Measurements from ENCODE around the gene HTR3D.

DNA sequence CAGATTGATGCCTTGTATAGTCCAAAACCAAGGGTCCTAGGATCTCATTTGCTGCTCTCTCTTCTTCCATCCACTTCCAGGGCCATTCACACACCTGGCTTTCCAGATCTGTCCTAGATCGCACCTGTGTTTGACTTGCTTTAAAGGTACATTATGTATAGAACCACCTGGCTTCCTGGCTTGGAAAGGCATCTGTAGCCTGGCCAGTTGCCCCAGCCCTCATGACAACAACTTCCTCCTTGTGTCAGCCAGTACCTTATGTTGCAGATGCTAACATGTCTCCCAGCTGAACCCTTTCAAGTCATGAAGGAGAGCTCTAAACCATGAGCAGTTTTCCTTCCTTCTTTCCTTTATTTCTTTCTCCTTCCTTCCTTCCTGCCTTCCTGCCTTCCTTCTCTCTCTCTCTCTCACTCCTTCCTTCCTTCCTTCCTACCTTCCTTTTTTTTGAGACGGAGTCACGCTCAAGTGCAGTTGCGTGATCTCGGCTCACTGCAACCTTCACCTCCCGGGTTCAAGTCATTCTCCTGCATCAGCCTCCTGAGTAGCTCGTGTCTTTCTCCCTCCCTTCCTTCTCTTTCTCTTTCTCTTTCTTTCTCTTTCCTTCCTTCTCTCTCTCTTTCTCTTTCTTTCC is 18.8 kb downstream of the HTR3D start:
- TF ChIP-seq, protein P1, sequence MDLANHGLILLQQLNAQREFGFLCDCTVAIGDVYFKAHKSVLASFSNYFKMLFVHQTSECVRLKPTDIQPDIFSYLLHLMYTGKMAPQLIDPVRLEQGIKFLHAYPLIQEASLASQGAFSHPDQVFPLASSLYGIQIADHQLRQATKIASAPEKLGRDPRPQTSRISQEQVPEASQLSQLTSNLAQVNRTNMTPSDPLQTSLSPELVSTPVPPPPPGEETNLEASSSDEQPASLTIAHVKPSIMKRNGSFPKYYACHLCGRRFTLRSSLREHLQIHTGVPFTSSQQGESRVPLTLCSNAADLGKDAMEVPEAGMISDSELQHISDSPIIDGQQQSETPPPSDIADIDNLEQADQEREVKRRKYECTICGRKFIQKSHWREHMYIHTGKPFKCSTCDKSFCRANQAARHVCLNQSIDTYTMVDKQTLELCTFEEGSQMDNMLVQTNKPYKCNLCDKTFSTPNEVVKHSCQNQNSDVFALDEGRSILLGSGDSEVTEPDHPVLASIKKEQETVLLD (CRISPR knock-in tag; IDR thresholded peaks at IDR 0.05; ENCODE audit: low read depth): no peak
- no peak for TF ChIP-seq ZNF253 (CRISPR knock-in tag; IDR thresholded peaks at IDR 0.05; ENCODE audit: borderline replicate concordance)
- no peak for TF ChIP-seq POLR2A (IDR thresholded peaks at IDR 0.05; ENCODE audit: insufficient read depth in 1 of 2, low read depth in 2 of 2, low read length in 2 of 2)

Measured in HepG2 (cell line).